ENCODE measurements around the gene APCDD1.
A peak's percentile ranks its signal among the peaks of the same experiment; 100 is the strongest.

APCDD1 gene

GRCh38 chr18:10453806-10454680, at the start of gene APCDD1:
TSS of gene APCDD1 (plus strand) at chr18:10454635. CDS start at chr18:10454982, 347 bp downstream.
- DNase-seq (ENCODE audit: low read depth, low spot score), result peak; percentile 73

- DNase-seq (ENCODE audit: low read depth, low spot score), result no peak
These were observed 49.4 kb upstream of the APCDD1 start for GRCh38 chr18:10405014-10405493.

- peak; percentile 56 for DNase-seq (ENCODE audit: low read depth, low spot score)
These were observed 48.4 kb upstream of the APCDD1 start for GRCh38 chr18:10405816-10406663.

- DNase-seq (ENCODE audit: low read depth, low spot score), result no peak
These were observed 46.3 kb upstream of the APCDD1 start for GRCh38 chr18:10408131-10408530.

- no peak for DNase-seq (ENCODE audit: low read depth, low spot score)
These were observed 45.4 kb upstream of the APCDD1 start for GRCh38 chr18:10409041-10409440.

- peak; percentile 30 for DNase-seq (ENCODE audit: low read depth, low spot score)
These were observed 43.7 kb upstream of the APCDD1 start for GRCh38 chr18:10410472-10411308.

- peak; percentile 8 for DNase-seq (ENCODE audit: low read depth, low spot score)
These were observed 41.5 kb upstream of the APCDD1 start for GRCh38 chr18:10412933-10413332.

- no peak for DNase-seq (ENCODE audit: low read depth, low spot score)
These were observed 40.7 kb upstream of the APCDD1 start for GRCh38 chr18:10413722-10414121.

- no peak for DNase-seq (ENCODE audit: low read depth, low spot score)
These were observed 40.1 kb upstream of the APCDD1 start for GRCh38 chr18:10414293-10414842.

- DNase-seq (ENCODE audit: low read depth, low spot score), result no peak
These were observed 38.4 kb upstream of the APCDD1 start for GRCh38 chr18:10416065-10416464.

- DNase-seq (ENCODE audit: low read depth, low spot score), result peak; percentile 42
These were observed 37.2 kb upstream of the APCDD1 start for GRCh38 chr18:10417191-10417590.

GRCh38 chr18:10417664-10418063, 36.8 kb upstream of the APCDD1 start:
- no peak for DNase-seq (ENCODE audit: low read depth, low spot score)

GRCh38 chr18:10418836-10419235, 35.6 kb upstream of the APCDD1 start:
- no peak for DNase-seq (ENCODE audit: low read depth, low spot score)

- no peak for DNase-seq (ENCODE audit: low read depth, low spot score)
These were observed 34.9 kb upstream of the APCDD1 start for GRCh38 chr18:10419420-10420103.

- no peak for DNase-seq (ENCODE audit: low read depth, low spot score)
These were observed 33.7 kb upstream of the APCDD1 start for GRCh38 chr18:10420561-10421352.

- DNase-seq (ENCODE audit: low read depth, low spot score), result no peak
These were observed 32.6 kb upstream of the APCDD1 start for GRCh38 chr18:10421859-10422258.

- no peak for DNase-seq (ENCODE audit: low read depth, low spot score)
These were observed 31.7 kb upstream of the APCDD1 start for GRCh38 chr18:10422731-10423130.

GRCh38 chr18:10424585-10425307, 29.7 kb upstream of the APCDD1 start:
- DNase-seq (ENCODE audit: low read depth, low spot score), result no peak

GRCh38 chr18:10430677-10431076, 23.8 kb upstream of the APCDD1 start:
- no peak for DNase-seq (ENCODE audit: low read depth, low spot score)
